Mucosa of rectum (tissue), 2 donors: Measurements from ENCODE around the gene ABLIM3.

Source experiments
- H3K27ac ChIP-seq, 2 donors: one replicate each; pipeline ENCODE4 v1.7.0; 2013; ENCODE audit warnings: inconsistent platforms in 2 of 2, low read depth in 2 of 2, low read length in 2 of 2
- H3K27me3 ChIP-seq, 2 donors: one replicate each; pipeline ENCODE4 v1.7.0; 2013; ENCODE audit warnings: low read length in 2 of 2; ENCODE audit not compliant: control insufficient read depth in 2 of 2, insufficient read depth in 2 of 2
- H3K36me3 ChIP-seq, 2 donors: one replicate each; pipeline ENCODE4 v1.7.0; 2013; ENCODE audit warnings: low read length in 2 of 2; ENCODE audit not compliant: control insufficient read depth in 2 of 2, insufficient read depth in 2 of 2
- H3K4me1 ChIP-seq, 2 donors: one replicate each; pipeline ENCODE4 v1.7.0; 2013; ENCODE audit warnings: low read length in 2 of 2, mild to moderate bottlenecking in 1 of 2; ENCODE audit not compliant: control insufficient read depth in 2 of 2, insufficient read depth in 2 of 2
- H3K4me3 ChIP-seq, 2 donors: one replicate each; pipeline ENCODE4 v1.7.0; 2013; ENCODE audit warnings: low read length in 2 of 2
- H3K9ac ChIP-seq, 2 donors: one replicate each; pipeline ENCODE4 v1.7.0; 2013; ENCODE audit warnings: low read length in 2 of 2, low read depth in 1 of 2, mild to moderate bottlenecking in 1 of 2
- H3K9me3 ChIP-seq, 2 donors: one replicate each; pipeline ENCODE4 v1.7.0; 2013; ENCODE audit warnings: low read length in 2 of 2; ENCODE audit not compliant: control insufficient read depth in 2 of 2
- donor health status: healthy.
- donor health status: Normal muscosa, but diverticular disease.

Gene ABLIM3

GRCh38 chr5:149118463-149118862 lies 22.8 kb upstream of the ABLIM3 start:
- Histone ChIP-seq H3K4me3 (no peak overlapping the region), H3K9me3 (no peaks in the 10 kb centered on the region), H3K27me3 (peaks cover 0 to 2% of the 10 kb centered on the region in 2 donors)

GRCh38 chr5:149121145-149121544 lies 20.1 kb upstream of the ABLIM3 start:
- no peak overlapping the region for H3K9ac ChIP-seq
- H3K9me3 ChIP-seq: no peaks in the 10 kb centered on the region
- no peak overlapping the region for H3K4me3 ChIP-seq
- H3K27me3 ChIP-seq: peaks cover 0 to 4% of the 10 kb centered on the region in 2 donors
- H3K36me3 ChIP-seq: no peaks in the 10 kb centered on the region
- H3K27ac ChIP-seq: no peak overlapping the region
- no peaks in the 10 kb centered on the region for H3K4me1 ChIP-seq

More at GRCh38 chr5:149118463-149118862, 22.8 kb upstream of the ABLIM3 start:
- H3K9ac ChIP-seq: no peak overlapping the region
- no peaks in the 10 kb centered on the region for H3K4me1 ChIP-seq
- no peaks in the 10 kb centered on the region for H3K36me3 ChIP-seq
- H3K27ac ChIP-seq: no peak overlapping the region

GRCh38 chr5:149123211-149123610 lies 18.1 kb upstream of the ABLIM3 start:
- Histone ChIP-seq H3K36me3 (no peaks in the 10 kb centered on the region), H3K9me3 (no peaks in the 10 kb centered on the region), H3K4me3 (no peak overlapping the region), H3K4me1 (no peaks in the 10 kb centered on the region), H3K9ac (no peak overlapping the region), H3K27me3 (peaks cover 0 to 4% of the 10 kb centered on the region in 2 donors), H3K27ac (no peak overlapping the region)

- Histone ChIP-seq H3K9me3 (no peaks in the 10 kb centered on the region), H3K4me3 (no peak overlapping the region), H3K27ac (no peak overlapping the region), H3K4me1 (no peaks in the 10 kb centered on the region), H3K9ac (no peak overlapping the region), H3K36me3 (no peaks in the 10 kb centered on the region), H3K27me3 (peaks cover 0 to 4% of the 10 kb centered on the region in 2 donors)
These were observed 15.9 kb upstream of the ABLIM3 start for GRCh38 chr5:149125386-149125891.

- Histone ChIP-seq H3K27me3 (peaks cover 0 to 2% of the 10 kb centered on the region in 2 donors), H3K9me3 (no peaks in the 10 kb centered on the region), H3K36me3 (no peaks in the 10 kb centered on the region), H3K27ac (no peak overlapping the region), H3K9ac (no peak overlapping the region), H3K4me3 (no peak overlapping the region), H3K4me1 (no peaks in the 10 kb centered on the region)
These were observed 14.4 kb upstream of the ABLIM3 start for GRCh38 chr5:149126906-149127305.

- Histone ChIP-seq H3K27ac (no peak overlapping the region), H3K4me1 (no peaks in the 10 kb centered on the region), H3K4me3 (no peak overlapping the region)
These were observed 13.8 kb upstream of the ABLIM3 start for GRCh38 chr5:149127394-149127955.

GRCh38 chr5:149128023-149128875 lies 13.0 kb upstream of the ABLIM3 start:
- no peak overlapping the region for H3K4me3 ChIP-seq
- no peaks in the 10 kb centered on the region for H3K9me3 ChIP-seq
- H3K4me1 ChIP-seq: no peaks in the 10 kb centered on the region
- no peak overlapping the region for H3K27ac ChIP-seq
- peaks cover 0 to 2% of the 10 kb centered on the region in 2 donors for H3K27me3 ChIP-seq
- no peaks in the 10 kb centered on the region for H3K36me3 ChIP-seq
- H3K9ac ChIP-seq: no peak overlapping the region

More at GRCh38 chr5:149127394-149127955, 13.8 kb upstream of the ABLIM3 start:
- Histone ChIP-seq H3K36me3 (no peaks in the 10 kb centered on the region), H3K9ac (no peak overlapping the region), H3K27me3 (peaks cover 0 to 2% of the 10 kb centered on the region in 2 donors), H3K9me3 (no peaks in the 10 kb centered on the region)

GRCh38 chr5:149129181-149129580 lies 12.1 kb upstream of the ABLIM3 start:
- Histone ChIP-seq H3K9me3 (no peaks in the 10 kb centered on the region), H3K4me1 (no peaks in the 10 kb centered on the region), H3K9ac (no peak overlapping the region), H3K36me3 (no peaks in the 10 kb centered on the region), H3K4me3 (no peak overlapping the region), H3K27ac (no peak overlapping the region), H3K27me3 (peaks cover 0 to 3% of the 10 kb centered on the region in 2 donors)

GRCh38 chr5:149130121-149130914 lies 11.0 kb upstream of the ABLIM3 start:
- H3K27ac ChIP-seq: no peak overlapping the region
- H3K36me3 ChIP-seq: no peaks in the 10 kb centered on the region
- H3K9me3 ChIP-seq: no peaks in the 10 kb centered on the region
- H3K4me3 ChIP-seq: no peak overlapping the region
- H3K27me3 ChIP-seq: peaks cover 0 to 5% of the 10 kb centered on the region in 2 donors
- no peaks in the 10 kb centered on the region for H3K4me1 ChIP-seq
- H3K9ac ChIP-seq: no peak overlapping the region

- H3K4me1 ChIP-seq: no peaks in the 10 kb centered on the region
- H3K4me3 ChIP-seq: no peak overlapping the region
- H3K36me3 ChIP-seq: no peaks in the 10 kb centered on the region
- peaks cover 3 to 6% of the 10 kb centered on the region in 2 donors for H3K27me3 ChIP-seq
- H3K9me3 ChIP-seq: no peaks in the 10 kb centered on the region
- H3K9ac ChIP-seq: no peak overlapping the region
- no peak overlapping the region for H3K27ac ChIP-seq
These were observed 8.8 kb upstream of the ABLIM3 start for GRCh38 chr5:149132474-149132873.
